HG03025 (cell line): ENCODE data around the gene SASH1.

Source experiments
- ATAC-seq: cut with Tn5 transposase; IDR thresholded peaks from one replicate; pipeline ENCODE4 v1.9.1; 2021; ENCODE audit warnings: mild to moderate bottlenecking, moderate library complexity; ENCODE audit not compliant: unreplicated experiment, low FRiP score

The SASH1 gene

GRCh38 chr6:148533309-148534107 is 190.9 kb downstream of the SASH1 start:
- ATAC-seq = no peak

DNA sequence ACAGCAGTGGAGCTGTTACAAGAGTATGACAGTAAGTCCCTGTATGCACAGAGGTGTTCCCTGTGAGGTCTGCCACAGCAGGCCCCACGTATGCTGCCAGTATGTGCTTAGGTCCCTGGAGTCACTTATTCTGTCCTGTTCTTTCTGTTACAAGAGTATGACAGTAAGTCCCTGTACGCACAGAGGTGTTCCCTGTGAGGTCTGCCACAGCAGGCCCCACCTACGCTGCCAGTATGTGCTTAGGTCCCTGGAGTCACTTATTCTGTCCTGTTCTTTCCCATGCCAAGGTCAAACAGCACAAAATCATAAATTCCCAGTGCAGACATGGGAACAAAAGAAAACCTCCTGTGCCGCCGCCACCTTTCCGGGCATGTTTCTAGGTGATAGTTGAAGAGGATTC is 192.2 kb downstream of the SASH1 start:
- no peak for ATAC-seq

GRCh38 chr6:148535381-148535780 is 192.7 kb downstream of the SASH1 start:
- no peak for ATAC-seq

- no peak for ATAC-seq
These were observed 193.3 kb downstream of the SASH1 start for GRCh38 chr6:148535976-148536375.

GRCh38 chr6:148538261-148539190 is 195.9 kb downstream of the SASH1 start:
- no peak for ATAC-seq

- ATAC-seq = no peak
These were observed 200.9 kb downstream of the SASH1 start for GRCh38 chr6:148543540-148543939.

- no peak for ATAC-seq
These were observed 201.8 kb downstream of the SASH1 start for GRCh38 chr6:148544421-148544820.

GRCh38 chr6:148545901-148546300 is 203.3 kb downstream of the SASH1 start:
- ATAC-seq = no peak

- no peak for ATAC-seq
These were observed 204.5 kb downstream of the SASH1 start for GRCh38 chr6:148547110-148547509.

- no peak for ATAC-seq
These were observed 205.6 kb downstream of the SASH1 start for GRCh38 chr6:148548065-148548748.

DNA sequence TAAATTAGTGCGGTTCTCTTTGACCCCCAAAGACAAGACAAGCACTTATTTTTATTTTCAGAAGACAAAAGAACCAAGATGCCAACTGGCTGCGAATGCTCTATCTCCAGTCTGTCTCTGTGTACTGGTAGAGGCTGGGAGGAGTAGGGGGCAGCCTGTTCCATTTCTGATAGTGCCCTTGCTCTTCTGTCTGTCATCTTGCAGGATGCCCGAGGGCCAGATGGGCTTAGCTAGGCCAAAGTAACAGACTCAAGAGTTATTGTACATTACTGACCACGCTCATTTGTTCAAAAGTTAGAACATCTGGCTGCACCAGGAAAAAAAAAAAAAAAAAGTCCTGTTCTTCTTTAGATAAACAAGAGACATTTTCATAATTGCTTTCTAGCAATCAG is 206.1 kb downstream of the SASH1 start:
- no peak for ATAC-seq

GRCh38 chr6:148550569-148550968 is 207.9 kb downstream of the SASH1 start:
- ATAC-seq = no peak

DNA sequence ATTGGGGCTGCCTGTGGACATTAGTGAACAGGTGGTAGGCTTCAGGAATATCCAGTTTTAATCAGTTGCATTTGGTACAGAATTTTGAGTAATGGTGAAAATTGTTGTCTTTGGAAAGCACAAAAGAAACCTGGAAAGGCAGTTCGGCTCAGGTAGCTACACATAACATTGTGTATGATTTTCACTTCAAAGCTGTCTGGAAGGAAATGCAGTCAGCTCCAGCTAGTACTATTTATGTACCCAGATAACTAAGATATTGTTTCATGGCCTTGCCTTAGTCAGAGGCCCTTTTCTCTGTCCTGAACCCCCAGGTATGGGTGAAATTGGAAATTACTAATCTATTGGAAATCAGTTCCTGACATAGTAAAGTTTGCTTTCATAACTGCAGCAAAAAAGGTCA is 208.6 kb downstream of the SASH1 start:
- ATAC-seq = no peak

DNA sequence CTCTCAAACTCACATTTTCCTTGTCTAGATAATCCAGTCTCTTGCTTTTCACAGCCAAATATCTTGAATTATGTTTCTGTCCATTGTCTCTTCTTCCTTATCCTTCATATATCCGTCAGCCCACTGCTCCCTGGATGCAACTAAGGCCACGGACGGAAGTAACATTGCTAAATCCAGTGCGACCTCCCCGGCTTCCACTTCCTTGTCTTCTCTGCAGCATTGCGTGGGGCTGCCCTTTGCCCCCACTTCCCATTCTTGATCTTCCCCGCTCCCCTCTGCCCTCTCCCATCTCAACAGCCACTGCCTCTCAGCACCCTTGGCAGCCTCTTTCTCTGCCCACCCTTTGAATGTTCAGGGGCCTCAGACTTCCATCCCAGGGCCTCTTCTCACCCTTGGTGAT is 213.8 kb downstream of the SASH1 start:
- ATAC-seq = no peak

- no peak for ATAC-seq
These were observed 215.2 kb downstream of the SASH1 start for GRCh38 chr6:148557796-148558321.

DNA sequence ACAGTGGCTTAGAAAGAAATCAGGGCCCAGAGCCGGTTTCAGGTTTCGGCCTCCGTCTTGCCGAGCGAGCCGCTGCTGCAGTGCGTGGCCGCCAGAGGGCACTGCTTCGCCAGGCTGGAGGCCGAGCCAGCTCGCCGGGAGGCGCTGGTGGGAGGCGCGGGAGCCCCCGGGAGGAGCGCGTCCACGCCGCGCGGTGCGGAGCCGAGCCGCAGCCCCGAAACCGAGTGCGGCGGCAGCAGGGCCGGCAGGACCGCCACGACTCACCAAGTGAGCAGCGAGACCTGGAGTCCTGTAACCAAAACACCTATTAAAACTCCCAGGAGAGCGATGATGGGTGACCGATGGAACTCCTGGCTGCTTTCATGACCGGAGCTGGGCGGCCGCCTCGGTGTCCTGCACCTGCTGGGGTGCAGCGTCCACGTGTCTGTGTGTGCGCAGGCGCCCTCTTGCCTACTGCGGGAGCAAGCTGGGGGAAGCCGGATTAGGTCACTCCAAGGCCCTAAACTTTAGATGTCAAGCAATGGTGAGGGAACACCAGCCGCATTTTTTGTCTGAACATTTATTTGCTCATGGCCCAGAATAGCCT is 217.3 kb downstream of the SASH1 start:
- ATAC-seq = peak; percentile 83

DNA sequence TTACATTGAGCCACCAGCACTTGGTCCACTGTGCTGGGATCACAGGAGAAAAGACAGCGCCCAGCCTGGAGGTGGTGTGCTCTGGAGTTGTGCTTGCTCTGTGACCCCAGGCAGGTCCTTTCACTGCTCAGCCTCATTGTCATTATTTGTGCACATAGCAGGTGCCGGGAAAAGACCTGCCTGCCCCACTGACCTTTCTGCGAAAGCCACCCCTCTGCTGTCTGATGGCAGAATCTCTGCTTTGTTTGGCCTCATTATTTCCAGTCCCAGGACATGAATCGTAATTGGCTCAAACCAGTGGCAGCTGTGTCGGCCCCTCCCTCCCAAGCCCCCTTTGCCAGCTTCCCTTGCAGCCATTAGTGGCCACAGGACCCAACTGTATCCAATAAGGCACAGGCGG is 219.0 kb downstream of the SASH1 start:
- no peak for ATAC-seq

DNA sequence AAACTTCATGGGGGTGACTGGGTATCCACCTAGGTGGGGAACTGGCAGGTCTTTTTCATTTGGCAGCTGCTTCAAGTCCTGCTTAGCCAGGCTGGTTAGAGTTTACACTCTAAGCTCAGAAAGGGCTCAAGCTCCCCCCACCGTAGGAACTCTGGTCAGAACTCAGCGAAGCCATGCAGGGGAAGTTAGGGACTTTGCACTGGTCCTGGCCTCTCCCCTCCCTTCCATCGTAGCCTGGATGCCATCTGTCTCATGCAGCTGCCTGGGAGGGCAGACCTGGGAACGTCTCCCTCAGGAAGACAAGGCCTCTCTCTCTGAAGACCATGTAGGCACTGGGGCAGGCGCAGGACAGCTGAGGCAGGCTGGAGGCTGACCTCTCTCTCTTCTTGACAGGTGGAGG is 220.4 kb downstream of the SASH1 start:
- ATAC-seq = no peak

DNA sequence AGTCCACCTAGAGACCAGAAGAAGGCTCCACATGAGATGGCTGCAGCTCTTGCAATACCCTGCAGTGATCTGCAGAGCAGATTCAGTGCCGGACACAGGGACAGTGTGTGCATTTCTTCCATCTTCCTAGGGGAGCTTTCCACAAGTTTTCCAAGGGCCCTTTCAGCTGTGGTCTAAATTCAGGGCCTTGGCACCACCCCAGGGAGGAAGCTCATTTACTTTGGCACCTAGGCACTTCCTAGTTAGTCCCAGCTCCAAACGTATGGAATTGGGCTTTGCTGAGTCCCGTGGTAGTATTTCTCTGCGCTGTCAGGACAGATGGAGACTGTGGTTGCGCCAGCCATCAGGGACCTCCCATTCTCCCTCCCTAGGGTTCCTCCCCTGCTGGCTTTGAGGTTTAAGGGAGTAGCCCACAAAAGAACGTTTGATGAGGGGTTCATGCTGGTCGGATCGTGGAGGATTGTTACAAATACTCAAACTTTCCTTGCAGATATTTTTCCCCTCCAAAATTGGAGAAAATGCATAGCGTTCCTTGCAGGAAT is 221.9 kb downstream of the SASH1 start:
- no peak for ATAC-seq

- no peak for ATAC-seq
These were observed 222.8 kb downstream of the SASH1 start for GRCh38 chr6:148565321-148565926.
